Osteocyte (in vitro differentiated cells): ENCODE results near the gene SLC25A1. TPM values are rescaled to one million over a fixed set of nuclear protein-coding genes. Genes with fewer than 3 reads are reported as not detected.

Experiments
- DNase-seq: peaks from one replicate; pipeline ENCODE4 v3.0.0; 2021; ENCODE audit warnings: mixed read lengths; ENCODE audit not compliant: unreplicated experiment; ENCODE audit errors: extremely low spot score
- H3K27ac Mint-ChIP-seq: one replicate; pipeline ENCODE4 v1.8.0; 2021; ENCODE audit warnings: mild to moderate bottlenecking, mixed read lengths; ENCODE audit not compliant: unreplicated experiment
- H3K27me3 Mint-ChIP-seq: one replicate; pipeline ENCODE4 v1.8.0; 2021; ENCODE audit warnings: mixed read lengths; ENCODE audit not compliant: unreplicated experiment
- H3K36me3 Mint-ChIP-seq: one replicate; pipeline ENCODE4 v1.8.0; 2021; ENCODE audit warnings: mixed read lengths; ENCODE audit not compliant: unreplicated experiment
- H3K4me1 Mint-ChIP-seq: one replicate; pipeline ENCODE4 v1.8.0; 2021; ENCODE audit warnings: mixed read lengths; ENCODE audit not compliant: unreplicated experiment
- H3K4me3 Mint-ChIP-seq: one replicate; pipeline ENCODE4 v1.8.0; 2021; ENCODE audit warnings: mild to moderate bottlenecking, moderate library complexity, mixed read lengths; ENCODE audit not compliant: unreplicated experiment
- H3K9me3 Mint-ChIP-seq: one replicate; pipeline ENCODE4 v1.8.0; 2021; ENCODE audit warnings: mixed read lengths; ENCODE audit not compliant: unreplicated experiment
- CTCF ChIP-seq: fragments of 200-600 bp; sonication (generic); IDR thresholded peaks from 2 replicates; pipeline ENCODE4 v1.5.0; 2021; ENCODE audit warnings: antibody characterized with exemption, mild to moderate bottlenecking, moderate library complexity
- total RNA-seq: library from RNA; stranded (reverse); gene quantifications from 2 replicates; pipeline ENCODE4 v1.2.1, GENCODE V29; 2021

Gene SLC25A1
- total RNA-seq, 1 donor from 2014 or later: 96.1 TPM

- no peak for TF ChIP-seq CTCF
- no peak overlapping the region for H3K27ac Mint-ChIP-seq
- no peak for DNase-seq
- H3K9me3 Mint-ChIP-seq: no peaks in the 10 kb centered on the region
- peaks cover 16% of the 10 kb centered on the region for H3K36me3 Mint-ChIP-seq
- H3K27me3 Mint-ChIP-seq: no peaks in the 10 kb centered on the region
- H3K4me3 Mint-ChIP-seq: no peak overlapping the region
- H3K4me1 Mint-ChIP-seq: peaks cover 9% of the 10 kb centered on the region
These were observed 34.5 kb upstream of the SLC25A1 start for GRCh38 chr22:19213001-19213400.

GRCh38 chr22:19212302-19212870, 33.9 kb upstream of the SLC25A1 start:
- DNase-seq: no peak
- H3K4me1 Mint-ChIP-seq: peaks cover 5% of the 10 kb centered on the region
- no peak for TF ChIP-seq CTCF
- H3K4me3 Mint-ChIP-seq: no peak overlapping the region
- H3K9me3 Mint-ChIP-seq: no peaks in the 10 kb centered on the region
- H3K36me3 Mint-ChIP-seq: peaks cover 16% of the 10 kb centered on the region
- H3K27ac Mint-ChIP-seq: no peak overlapping the region
- no peaks in the 10 kb centered on the region for H3K27me3 Mint-ChIP-seq

- H3K36me3 Mint-ChIP-seq: peaks cover 12% of the 10 kb centered on the region
- no peaks in the 10 kb centered on the region for H3K4me1 Mint-ChIP-seq
- no peak overlapping the region for H3K4me3 Mint-ChIP-seq
- H3K27ac Mint-ChIP-seq: no peak overlapping the region
- no peak for TF ChIP-seq CTCF
- DNase-seq: no peak
- H3K9me3 Mint-ChIP-seq: no peaks in the 10 kb centered on the region
- no peaks in the 10 kb centered on the region for H3K27me3 Mint-ChIP-seq
These were observed 31.7 kb upstream of the SLC25A1 start for GRCh38 chr22:19210188-19210587.

- no peak for TF ChIP-seq CTCF
- no peak overlapping the region for H3K4me3 Mint-ChIP-seq
- no peak overlapping the region for H3K27ac Mint-ChIP-seq
- no peaks in the 10 kb centered on the region for H3K4me1 Mint-ChIP-seq
- H3K9me3 Mint-ChIP-seq: no peaks in the 10 kb centered on the region
- H3K36me3 Mint-ChIP-seq: peaks cover 18% of the 10 kb centered on the region
- H3K27me3 Mint-ChIP-seq: no peaks in the 10 kb centered on the region
- DNase-seq: no peak
These were observed 29.8 kb upstream of the SLC25A1 start for GRCh38 chr22:19208287-19208847.

- no peak overlapping the region for H3K4me3 Mint-ChIP-seq
- no peaks in the 10 kb centered on the region for H3K27me3 Mint-ChIP-seq
- TF ChIP-seq CTCF: no peak
- no peaks in the 10 kb centered on the region for H3K9me3 Mint-ChIP-seq
- H3K4me1 Mint-ChIP-seq: no peaks in the 10 kb centered on the region
- no peak for DNase-seq
- peaks cover 18% of the 10 kb centered on the region for H3K36me3 Mint-ChIP-seq
- no peak overlapping the region for H3K27ac Mint-ChIP-seq
These were observed 29.3 kb upstream of the SLC25A1 start for GRCh38 chr22:19207884-19208283.
